NCI-H446 treated with DMSO at 0.1 percent for 48 hours (cell line): ENCODE data around the gene AHRR.

Source experiments
- DNase-seq: peaks from one replicate; lab custom pipeline; 2025; lab: John Stamatoyannopoulos, UW

The AHRR gene

DNA sequence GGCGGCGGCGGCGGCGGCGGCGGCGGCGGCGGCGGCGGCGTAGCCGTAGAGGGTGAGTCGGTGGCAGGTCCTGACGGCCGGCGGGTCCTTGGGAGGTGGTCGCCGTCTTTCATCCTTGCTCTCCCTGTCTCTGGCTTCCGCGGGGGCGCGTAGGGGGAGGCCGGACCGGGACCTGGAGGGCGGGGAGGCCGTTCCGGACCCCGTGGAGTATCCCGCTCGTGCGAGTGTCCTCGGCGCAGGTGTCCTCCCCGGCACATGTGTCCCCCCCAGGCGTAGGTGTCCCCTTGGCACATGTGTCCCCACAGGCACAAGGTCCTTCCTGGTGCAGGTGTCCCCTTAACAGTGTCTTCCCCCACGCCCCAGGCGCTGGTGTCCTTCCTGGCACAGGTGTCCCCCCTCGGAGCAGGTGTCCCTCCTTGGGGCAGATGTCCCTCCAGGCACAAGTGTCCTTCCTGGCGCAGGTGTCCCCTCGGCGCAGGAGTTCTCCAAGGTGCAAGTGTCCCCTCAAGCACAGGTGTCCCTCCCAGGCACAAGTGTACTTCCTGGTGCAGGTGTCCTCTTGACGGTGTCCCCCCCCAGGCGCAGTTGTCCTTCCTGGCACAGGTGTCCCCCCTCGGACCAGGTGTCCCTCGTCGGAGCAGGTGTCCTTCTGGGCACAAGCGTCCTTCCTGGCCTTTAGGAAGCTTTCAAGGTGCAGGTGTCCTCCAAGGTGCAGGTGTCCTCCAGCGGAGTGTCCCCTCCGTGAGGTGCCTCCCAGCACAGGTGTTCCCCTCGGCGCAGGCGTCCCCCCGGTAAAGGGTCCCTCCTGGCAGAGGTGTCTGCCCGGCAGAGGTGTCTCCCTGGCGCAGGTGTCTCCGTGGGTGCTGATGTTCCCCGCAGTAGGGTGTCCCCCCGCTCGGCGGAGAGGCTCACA is 122.0 kb downstream of the AHRR start:
- DNase-seq, result no peak

DNA sequence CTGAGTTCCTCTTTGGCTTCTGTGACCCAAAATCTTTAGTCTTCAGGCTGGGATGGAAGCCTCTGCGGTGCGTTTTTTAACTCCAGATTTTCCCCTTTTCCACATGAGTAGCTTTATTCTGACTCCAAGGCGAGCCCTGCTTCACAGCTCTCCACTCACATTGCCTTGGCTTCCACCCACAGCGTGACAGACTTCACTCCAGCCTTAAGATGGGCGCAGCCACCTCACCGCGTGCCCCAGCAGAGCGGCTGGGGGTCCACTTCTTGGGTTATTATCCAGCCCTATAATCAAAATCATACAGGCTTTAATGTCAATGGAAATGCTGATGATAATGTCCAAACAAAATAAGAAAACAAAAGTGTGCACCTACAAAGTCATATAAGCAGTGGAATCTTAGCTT is 122.7 kb downstream of the AHRR start:
- DNase-seq, result no peak

DNA sequence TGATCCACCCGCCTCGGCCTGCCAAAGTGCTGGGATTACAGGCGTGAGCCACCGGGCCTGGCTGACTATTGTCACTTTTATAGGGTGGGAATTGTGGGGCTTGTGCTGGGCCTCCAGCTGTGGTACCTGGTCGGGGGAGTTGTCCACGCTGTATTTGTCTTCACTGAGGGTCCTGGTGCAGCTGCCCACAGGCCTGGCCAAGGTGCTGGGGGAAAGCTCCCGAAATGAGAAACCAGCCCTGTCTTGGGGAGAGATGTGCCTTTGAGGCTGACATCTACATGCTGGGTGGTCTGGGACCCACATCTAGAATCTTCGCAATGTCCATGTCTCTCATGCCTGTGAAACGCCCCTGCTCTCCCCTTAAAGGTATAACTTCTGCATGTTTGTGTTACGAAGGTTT is 124.1 kb downstream of the AHRR start:
- DNase-seq, result no peak

DNA sequence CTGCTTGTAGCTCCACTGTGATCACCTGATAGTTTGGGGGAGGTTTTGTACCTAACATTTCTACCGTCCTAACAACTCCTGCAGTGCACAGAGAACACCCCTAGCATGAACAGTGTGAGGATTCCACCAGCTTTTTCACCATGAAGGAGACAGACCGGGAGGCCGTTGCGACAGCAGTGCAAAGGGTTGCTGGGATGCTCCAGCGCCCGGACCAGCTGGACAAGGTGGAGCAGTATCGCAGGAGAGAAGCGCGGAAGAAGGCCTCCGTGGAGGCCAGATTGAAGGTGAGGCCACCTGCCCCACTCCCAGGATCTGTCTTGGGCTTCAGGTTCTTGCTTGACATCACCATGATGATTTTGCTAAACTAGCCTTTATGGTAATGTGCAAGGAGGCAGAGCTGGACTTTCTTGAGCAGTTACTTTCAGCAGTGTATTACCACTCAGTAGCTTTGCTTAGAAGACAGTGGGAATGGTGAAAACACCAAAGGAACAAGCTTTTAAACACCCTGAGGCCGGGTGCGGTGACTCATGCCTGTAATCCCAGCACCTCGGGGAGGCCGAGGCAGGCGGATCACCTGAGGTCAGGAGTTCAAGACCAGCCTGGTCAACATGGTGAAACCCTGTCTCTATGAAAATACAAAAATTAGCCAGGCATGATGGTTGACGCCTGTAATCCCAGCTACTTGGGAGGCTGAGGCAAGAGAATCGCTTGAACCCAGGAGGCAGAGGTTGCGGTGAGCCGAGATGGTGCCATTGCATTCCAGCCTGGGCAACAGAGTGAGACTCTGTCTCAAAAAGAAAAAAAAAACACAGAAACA is 124.8 kb downstream of the AHRR start:
- DNase-seq, result no peak

GRCh38 chr5:446883-447263 is 125.4 kb downstream of the AHRR start:
- DNase-seq, result peak; percentile 10

DNA sequence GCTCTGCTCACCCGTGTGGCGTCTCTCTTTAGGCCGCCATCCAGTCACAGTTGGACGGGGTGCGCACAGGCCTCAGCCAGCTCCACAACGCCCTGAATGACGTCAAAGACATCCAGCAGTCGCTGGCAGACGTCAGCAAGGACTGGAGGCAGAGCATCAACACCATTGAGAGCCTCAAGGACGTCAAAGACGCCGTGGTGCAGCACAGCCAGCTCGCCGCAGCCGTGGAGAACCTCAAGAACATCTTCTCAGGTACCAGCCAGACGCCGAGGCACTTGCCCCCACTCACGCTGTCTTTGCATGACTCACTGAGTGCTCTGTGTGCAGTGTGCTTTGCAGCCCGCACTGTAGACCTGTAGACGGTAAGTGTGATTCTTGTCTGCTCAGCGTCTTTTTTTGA is 126.0 kb downstream of the AHRR start:
- no peak for DNase-seq

GRCh38 chr5:448061-448765 is 126.7 kb downstream of the AHRR start:
- no peak for DNase-seq

- no peak for DNase-seq
Observed at GRCh38 chr5:448766-449090, 127.2 kb downstream of the AHRR start.

DNA sequence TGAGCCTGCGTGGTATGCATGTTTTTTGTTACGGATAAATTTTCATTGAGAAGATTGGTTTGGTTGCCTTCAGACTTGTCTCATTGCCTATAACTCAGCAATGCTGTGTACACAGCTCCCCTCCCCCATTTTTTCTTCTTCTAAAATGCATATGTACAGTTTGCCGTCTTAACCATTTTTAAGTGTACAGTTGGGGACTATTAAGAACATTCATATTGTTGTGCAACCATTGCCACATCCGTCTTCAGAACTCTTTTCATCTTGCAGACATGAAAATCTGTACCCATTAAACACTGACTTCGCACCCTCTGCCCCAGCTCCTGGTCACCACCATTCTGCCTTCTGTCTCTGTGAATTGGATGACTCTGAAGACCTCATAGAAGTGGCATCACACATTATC is 127.6 kb downstream of the AHRR start:
- no peak for DNase-seq

DNA sequence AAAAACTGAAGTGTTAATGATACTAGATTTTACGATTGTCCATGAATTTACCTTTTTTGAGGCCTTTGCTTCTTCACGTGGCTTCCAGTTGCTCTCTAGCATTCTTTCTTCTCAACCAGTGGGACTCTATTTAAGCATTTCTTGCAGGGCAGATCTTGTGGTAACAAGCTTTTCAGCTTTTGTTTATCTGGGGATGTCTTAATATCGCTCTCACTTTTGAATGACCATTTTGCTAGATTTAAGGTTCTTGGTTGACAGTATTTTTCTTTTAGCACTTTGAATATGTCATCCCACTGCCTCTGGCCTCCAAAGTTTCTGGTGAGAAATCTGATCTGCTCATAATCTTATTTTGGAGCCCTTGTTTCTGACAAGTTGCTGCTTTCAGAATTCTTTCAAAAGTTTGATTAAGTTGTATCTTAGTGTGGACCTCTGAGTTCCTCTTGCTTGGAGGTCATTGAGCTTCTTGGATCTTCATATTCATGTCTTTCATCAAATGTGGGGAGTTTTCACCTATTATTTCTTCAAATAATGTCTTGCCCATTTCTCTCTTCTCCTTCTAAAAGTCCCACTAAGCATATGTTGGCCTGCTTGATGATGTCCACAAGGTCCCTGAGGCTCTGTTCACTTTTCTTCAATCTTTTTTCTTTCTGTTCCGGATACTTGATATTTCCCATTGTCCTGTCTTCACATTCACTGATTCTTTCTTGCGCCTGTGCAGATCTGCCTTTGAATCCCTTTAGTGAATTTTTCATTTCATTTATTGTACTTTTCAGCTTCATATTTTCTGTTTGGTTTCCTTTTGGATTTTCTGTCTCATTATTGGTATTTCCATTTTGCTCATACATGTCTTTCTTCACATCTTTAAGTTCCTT is 130.3 kb downstream of the AHRR start:
- DNase-seq, result no peak

GRCh38 chr5:452978-453710 is 131.6 kb downstream of the AHRR start:
- DNase-seq, result no peak

DNA sequence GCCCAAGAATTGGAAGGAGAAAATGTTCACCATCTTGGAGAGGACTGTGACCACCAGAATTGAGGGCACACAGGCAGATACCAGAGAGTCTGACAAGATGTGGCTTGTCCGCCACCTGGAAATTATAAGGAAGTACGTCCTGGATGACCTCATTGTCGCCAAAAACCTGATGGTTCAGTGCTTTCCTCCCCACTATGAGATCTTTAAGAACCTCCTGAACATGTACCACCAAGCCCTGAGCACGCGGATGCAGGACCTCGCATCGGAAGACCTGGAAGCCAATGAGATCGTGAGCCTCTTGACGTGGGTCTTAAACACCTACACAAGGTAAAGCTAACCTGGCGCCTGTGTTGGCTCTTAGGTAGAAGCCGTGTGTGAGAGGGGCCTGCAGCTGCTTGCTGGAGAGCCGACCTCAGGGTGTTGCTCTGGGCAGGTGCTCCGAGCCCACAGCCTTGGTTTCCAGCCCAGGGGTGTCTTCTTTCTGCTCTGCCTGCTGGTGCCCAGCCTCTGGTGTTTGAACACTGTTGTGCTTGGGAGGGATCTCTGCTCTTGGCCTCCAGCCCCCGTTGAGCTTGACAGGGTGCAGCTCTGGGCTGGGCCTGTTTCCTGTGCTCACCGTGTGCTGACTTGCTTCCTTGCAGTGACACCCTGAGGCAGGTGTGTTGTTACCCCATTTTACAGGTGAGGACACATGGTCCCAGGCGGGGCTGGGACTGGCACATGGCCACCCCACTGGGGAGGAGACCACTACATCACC is 132.4 kb downstream of the AHRR start:
- no peak for DNase-seq

DNA sequence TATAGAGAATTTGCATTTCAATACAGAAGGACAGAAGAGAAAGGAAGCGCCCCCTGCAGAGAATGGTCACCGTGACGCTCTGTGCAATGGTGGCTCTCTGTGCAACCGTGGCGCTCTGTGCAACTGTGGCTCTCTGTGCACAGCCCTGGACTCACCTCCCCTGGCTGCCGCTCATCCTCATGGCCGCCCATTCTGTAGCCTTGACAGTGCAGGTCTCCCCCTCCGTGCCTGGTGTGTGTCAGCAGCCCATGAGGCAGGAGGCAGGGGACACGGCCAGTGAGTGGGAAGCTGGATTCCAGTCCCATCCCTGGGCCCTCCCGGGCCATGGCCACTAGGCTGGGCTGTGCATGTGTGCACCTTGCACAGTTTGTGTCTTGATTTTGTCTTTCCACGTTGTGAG is 133.4 kb downstream of the AHRR start:
- DNase-seq, result no peak

DNA sequence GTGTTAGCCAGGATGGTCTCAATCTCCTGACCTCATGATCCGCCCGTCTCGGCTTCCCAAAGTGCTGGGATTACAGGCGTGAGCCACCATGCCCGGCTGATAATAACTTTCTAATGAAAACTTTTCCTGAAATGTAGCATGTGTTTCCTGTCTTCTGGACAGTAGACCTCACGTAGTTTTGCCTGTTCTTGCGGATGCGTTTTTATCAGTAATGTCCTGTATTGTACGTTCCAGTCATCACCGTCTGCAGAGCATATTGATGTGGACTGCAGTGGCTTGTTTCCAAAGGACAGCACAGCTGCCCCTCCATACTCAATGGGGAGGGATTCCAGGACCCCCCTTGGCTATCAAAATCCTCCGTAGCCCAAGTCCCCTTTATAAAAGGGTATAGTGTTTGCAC is 134.3 kb downstream of the AHRR start:
- DNase-seq, result no peak

- DNase-seq, result no peak
Observed at GRCh38 chr5:456351-457194, 135.1 kb downstream of the AHRR start.

DNA sequence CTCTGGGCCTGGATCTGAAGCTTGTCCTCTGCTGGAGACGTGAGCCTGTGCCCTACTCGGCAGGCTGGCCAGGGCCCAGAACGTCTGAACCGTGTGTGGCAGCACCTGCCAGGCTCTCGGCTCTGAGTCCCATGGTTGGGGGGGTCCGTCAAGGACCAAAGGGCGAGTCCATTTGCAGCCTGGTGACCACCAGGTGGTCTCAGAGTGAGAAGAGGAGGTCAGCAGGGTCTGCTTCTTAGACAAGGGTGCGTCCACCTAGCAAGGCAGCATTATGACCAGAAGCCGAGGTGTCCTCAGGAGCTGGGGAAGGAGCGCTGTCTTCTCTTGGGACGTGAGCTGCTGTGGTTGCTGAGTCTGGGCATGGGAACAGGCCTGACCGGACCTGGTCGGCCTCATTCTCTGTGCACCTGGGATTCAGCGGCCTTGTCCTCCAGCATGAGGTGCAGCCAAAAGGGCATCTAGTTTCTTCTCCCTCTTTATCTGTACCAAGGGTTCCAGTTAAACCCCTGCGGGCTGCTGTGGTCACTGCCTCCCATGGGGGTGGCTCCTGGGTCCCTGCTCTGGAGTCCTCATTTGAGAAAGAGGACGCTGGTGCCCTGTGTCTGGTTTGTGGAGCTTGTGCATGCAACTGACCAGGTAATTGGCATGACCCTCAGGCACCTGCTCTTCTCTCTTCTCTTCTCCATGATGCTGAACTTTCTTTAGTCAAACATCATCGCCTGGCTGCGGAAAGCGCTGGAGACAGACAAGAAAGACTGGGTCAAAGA is 135.9 kb downstream of the AHRR start:
- DNase-seq, result no peak

- DNase-seq, result no peak
Observed at GRCh38 chr5:458547-459353, 137.2 kb downstream of the AHRR start.
